Stimulated activated CD4-positive, alpha-beta T cell treated with anti-CD3 and anti-CD28 coated beads, Interleukin-4, amount 100 ng/mL, for 24 hours (primary cell): ENCODE results near the gene CYSTM1.
A peak's percentile ranks its signal among the peaks of the same experiment; 100 is the strongest.
"Not testable (repeated sequence)": the region's sequence is repeated elsewhere in the genome, so short reads cannot be mapped to it uniquely, and the experiment has no call there.

ENCODE experiments used
- DNase-seq: peaks from one replicate; pipeline ENCODE4 v3.0.0-alpha.2; 2020

CYSTM1 gene

GRCh38 chr5:140151144-140152021 is 23.6 kb upstream of the CYSTM1 start:
- no peak for DNase-seq

GRCh38 chr5:140152022-140152999 is 22.7 kb upstream of the CYSTM1 start:
- no peak for DNase-seq

GRCh38 chr5:140153255-140153654 is 21.7 kb upstream of the CYSTM1 start:
- DNase-seq, result no peak

GRCh38 chr5:140153905-140154304 is 21.1 kb upstream of the CYSTM1 start:
- DNase-seq, result no peak

GRCh38 chr5:140154710-140155381 is 20.1 kb upstream of the CYSTM1 start:
- DNase-seq, result not testable (repeated sequence)

- DNase-seq, result peak; percentile 89
Observed at GRCh38 chr5:140157032-140157781, 17.8 kb upstream of the CYSTM1 start.

GRCh38 chr5:140159014-140159927 is 15.7 kb upstream of the CYSTM1 start:
- DNase-seq, result no peak

- no peak for DNase-seq
Observed at GRCh38 chr5:140162275-140162674, 12.7 kb upstream of the CYSTM1 start.

- no peak for DNase-seq
Observed at GRCh38 chr5:140162781-140163180, 12.2 kb upstream of the CYSTM1 start.

- DNase-seq, result no peak
Observed at GRCh38 chr5:140165101-140165922, 9.7 kb upstream of the CYSTM1 start.

- DNase-seq, result no peak
Observed at GRCh38 chr5:140165923-140166270, 9.1 kb upstream of the CYSTM1 start.

GRCh38 chr5:140166911-140167310 is 8.1 kb upstream of the CYSTM1 start:
- DNase-seq, result no peak

- DNase-seq, result no peak
Observed at GRCh38 chr5:140168371-140168770, 6.6 kb upstream of the CYSTM1 start.

- no peak for DNase-seq
Observed at GRCh38 chr5:140169410-140169809, 5.6 kb upstream of the CYSTM1 start.

GRCh38 chr5:140172483-140172882 is 2.5 kb upstream of the CYSTM1 start:
- no peak for DNase-seq

GRCh38 chr5:140174014-140174413 is 974 bp upstream of the CYSTM1 start:
- DNase-seq, result no peak

GRCh38 chr5:140175367-140176030 is 511 bp downstream of the CYSTM1 start:
- DNase-seq, result peak; percentile 66

- no peak for DNase-seq
Observed at GRCh38 chr5:140176031-140176387, 1.0 kb downstream of the CYSTM1 start.

- DNase-seq, result no peak
Observed at GRCh38 chr5:140178086-140178410, 3.1 kb downstream of the CYSTM1 start.
